H1 (cell line): ENCODE data around the gene GIGYF2. TPM values are rescaled to one million over a fixed set of nuclear protein-coding genes. Genes with fewer than 3 reads are reported as not detected.

ENCODE experiments used
- ASH2L ChIP-seq: fragments of 200-600, 300-600 bp; sonication (generic); IDR thresholded peaks from one replicate; pipeline ENCODE4 v1.7.1; 2017; ENCODE audit warnings: low read length
- CBX5 ChIP-seq: fragments of 300-800, 300-1000 bp; sonication (generic); IDR thresholded peaks from 2 replicates; pipeline ENCODE4 v1.7.1; 2016; ENCODE audit warnings: antibody characterized with exemption, low read length, low read depth
- CHD1 ChIP-seq: IDR thresholded peaks from 2 replicates; pipeline ENCODE4 v1.6.1; 2012; ENCODE audit warnings: low read depth, low read length, improper control_type of control experiment
- E2F6 ChIP-seq: IDR thresholded peaks from 2 replicates; pipeline ENCODE4 v1.6.1; 2012; ENCODE audit warnings: inconsistent platforms
- FOSL1 ChIP-seq: IDR thresholded peaks from 2 replicates; pipeline ENCODE4 v1.6.1; 2011; ENCODE audit warnings: mild to moderate bottlenecking, low read depth, low read length, moderate library complexity; ENCODE audit not compliant: insufficient read depth
- HDAC6 ChIP-seq: IDR thresholded peaks from one replicate; pipeline ENCODE4 v1.7.1; 2012; ENCODE audit warnings: low read depth, mild to moderate bottlenecking, inconsistent platforms, low read length, moderate library complexity
- KDM1A ChIP-seq: fragments of 200-600, 300-600 bp; sonication (generic); IDR thresholded peaks from 2 replicates; pipeline ENCODE4 v1.7.1; 2016; ENCODE audit warnings: mild to moderate bottlenecking, low read length, borderline replicate concordance
- RFX5 ChIP-seq: IDR thresholded peaks from 2 replicates; pipeline ENCODE4 v1.6.1; 2011; ENCODE audit warnings: low read depth, low read length, improper control_type of control experiment, borderline replicate concordance
- SRF ChIP-seq: IDR thresholded peaks from 2 replicates; pipeline ENCODE4 v1.6.1; 2011; ENCODE audit warnings: mild to moderate bottlenecking, low read depth, low read length, moderate library complexity
- polyA plus RNA-seq, 7 experiments: library from polyadenylated mRNA; depleted of rRNA in 3 of 7; stranded (reverse) in 5 of 7; unstranded in 2 of 7; fragments of >200 nt in 5 of 7; fragments of 200-250 nt in 2 of 7; gene quantifications; 1 replicate in 5 of 7; 2 replicates in 1 of 7; 4 replicates in 1 of 7; pipeline versions ENCODE4 v1.2.1 to v1.2.3, GENCODE V29; 2011 to 2013; ENCODE audit warnings: missing spikeins in 2 of 7, mixed read lengths in 2 of 7
- total RNA-seq: library from RNA; stranded (reverse); fragmentation: NEBNext Ultra II Directional; extraction: Animal tissue kit (Norgen Biotek cat#: 25700); gene quantifications from 2 replicates; pipeline ENCODE4 v1.2.1, GENCODE V29; 2021
- TF ChIP-seq, protein P1 (sequence below): fragments of 300-600 bp; sonication (generic); IDR thresholded peaks from 2 replicates; pipeline ENCODE4 v1.7.1; 2012; ENCODE audit warnings: low read length, moderate library complexity, mild to moderate bottlenecking, inconsistent platforms; ENCODE audit not compliant: insufficient replicate concordance
- TF ChIP-seq, protein P2 (sequence below): IDR thresholded peaks from 2 replicates; pipeline ENCODE4 v1.6.1; 2011; ENCODE audit warnings: low read depth, mild to moderate bottlenecking, low read length; ENCODE audit not compliant: insufficient read depth

GIGYF2 gene
- total and polyA plus RNA-seq, 2 of the 8 experiments (the other 6 are each of a cell fraction or from before 2014, with no cell fraction given): 22.3 to 62.0 TPM

DNA sequence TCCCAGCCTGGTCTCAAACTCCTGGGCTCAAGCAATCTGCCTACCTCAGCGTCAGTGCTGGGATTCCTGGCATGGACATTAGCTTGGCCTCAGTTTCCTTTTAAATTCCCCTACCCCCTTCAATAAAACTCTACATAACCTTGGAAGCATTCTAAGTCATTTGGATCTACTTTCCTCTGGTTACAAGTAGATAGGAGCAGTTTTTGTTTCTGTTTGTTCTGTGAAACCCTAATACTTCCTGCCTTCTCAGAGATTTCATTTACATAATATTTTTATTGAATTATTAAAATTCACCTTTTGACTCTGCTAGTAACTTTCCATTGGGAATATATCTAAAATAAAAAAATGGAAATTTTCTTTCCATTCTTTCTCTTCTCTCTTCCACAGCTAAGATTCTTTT is 25.9 kb downstream of the GIGYF2 start (continued):
- TF ChIP-seq, protein P1, sequence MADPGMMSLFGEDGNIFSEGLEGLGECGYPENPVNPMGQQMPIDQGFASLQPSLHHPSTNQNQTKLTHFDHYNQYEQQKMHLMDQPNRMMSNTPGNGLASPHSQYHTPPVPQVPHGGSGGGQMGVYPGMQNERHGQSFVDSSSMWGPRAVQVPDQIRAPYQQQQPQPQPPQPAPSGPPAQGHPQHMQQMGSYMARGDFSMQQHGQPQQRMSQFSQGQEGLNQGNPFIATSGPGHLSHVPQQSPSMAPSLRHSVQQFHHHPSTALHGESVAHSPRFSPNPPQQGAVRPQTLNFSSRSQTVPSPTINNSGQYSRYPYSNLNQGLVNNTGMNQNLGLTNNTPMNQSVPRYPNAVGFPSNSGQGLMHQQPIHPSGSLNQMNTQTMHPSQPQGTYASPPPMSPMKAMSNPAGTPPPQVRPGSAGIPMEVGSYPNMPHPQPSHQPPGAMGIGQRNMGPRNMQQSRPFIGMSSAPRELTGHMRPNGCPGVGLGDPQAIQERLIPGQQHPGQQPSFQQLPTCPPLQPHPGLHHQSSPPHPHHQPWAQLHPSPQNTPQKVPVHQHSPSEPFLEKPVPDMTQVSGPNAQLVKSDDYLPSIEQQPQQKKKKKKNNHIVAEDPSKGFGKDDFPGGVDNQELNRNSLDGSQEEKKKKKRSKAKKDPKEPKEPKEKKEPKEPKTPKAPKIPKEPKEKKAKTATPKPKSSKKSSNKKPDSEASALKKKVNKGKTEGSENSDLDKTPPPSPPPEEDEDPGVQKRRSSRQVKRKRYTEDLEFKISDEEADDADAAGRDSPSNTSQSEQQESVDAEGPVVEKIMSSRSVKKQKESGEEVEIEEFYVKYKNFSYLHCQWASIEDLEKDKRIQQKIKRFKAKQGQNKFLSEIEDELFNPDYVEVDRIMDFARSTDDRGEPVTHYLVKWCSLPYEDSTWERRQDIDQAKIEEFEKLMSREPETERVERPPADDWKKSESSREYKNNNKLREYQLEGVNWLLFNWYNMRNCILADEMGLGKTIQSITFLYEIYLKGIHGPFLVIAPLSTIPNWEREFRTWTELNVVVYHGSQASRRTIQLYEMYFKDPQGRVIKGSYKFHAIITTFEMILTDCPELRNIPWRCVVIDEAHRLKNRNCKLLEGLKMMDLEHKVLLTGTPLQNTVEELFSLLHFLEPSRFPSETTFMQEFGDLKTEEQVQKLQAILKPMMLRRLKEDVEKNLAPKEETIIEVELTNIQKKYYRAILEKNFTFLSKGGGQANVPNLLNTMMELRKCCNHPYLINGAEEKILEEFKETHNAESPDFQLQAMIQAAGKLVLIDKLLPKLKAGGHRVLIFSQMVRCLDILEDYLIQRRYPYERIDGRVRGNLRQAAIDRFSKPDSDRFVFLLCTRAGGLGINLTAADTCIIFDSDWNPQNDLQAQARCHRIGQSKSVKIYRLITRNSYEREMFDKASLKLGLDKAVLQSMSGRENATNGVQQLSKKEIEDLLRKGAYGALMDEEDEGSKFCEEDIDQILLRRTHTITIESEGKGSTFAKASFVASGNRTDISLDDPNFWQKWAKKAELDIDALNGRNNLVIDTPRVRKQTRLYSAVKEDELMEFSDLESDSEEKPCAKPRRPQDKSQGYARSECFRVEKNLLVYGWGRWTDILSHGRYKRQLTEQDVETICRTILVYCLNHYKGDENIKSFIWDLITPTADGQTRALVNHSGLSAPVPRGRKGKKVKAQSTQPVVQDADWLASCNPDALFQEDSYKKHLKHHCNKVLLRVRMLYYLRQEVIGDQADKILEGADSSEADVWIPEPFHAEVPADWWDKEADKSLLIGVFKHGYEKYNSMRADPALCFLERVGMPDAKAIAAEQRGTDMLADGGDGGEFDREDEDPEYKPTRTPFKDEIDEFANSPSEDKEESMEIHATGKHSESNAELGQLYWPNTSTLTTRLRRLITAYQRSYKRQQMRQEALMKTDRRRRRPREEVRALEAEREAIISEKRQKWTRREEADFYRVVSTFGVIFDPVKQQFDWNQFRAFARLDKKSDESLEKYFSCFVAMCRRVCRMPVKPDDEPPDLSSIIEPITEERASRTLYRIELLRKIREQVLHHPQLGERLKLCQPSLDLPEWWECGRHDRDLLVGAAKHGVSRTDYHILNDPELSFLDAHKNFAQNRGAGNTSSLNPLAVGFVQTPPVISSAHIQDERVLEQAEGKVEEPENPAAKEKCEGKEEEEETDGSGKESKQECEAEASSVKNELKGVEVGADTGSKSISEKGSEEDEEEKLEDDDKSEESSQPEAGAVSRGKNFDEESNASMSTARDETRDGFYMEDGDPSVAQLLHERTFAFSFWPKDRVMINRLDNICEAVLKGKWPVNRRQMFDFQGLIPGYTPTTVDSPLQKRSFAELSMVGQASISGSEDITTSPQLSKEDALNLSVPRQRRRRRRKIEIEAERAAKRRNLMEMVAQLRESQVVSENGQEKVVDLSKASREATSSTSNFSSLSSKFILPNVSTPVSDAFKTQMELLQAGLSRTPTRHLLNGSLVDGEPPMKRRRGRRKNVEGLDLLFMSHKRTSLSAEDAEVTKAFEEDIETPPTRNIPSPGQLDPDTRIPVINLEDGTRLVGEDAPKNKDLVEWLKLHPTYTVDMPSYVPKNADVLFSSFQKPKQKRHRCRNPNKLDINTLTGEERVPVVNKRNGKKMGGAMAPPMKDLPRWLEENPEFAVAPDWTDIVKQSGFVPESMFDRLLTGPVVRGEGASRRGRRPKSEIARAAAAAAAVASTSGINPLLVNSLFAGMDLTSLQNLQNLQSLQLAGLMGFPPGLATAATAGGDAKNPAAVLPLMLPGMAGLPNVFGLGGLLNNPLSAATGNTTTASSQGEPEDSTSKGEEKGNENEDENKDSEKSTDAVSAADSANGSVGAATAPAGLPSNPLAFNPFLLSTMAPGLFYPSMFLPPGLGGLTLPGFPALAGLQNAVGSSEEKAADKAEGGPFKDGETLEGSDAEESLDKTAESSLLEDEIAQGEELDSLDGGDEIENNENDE: no peak
- TF ChIP-seq, protein P2, sequence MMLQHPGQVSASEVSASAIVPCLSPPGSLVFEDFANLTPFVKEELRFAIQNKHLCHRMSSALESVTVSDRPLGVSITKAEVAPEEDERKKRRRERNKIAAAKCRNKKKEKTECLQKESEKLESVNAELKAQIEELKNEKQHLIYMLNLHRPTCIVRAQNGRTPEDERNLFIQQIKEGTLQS: no peak
- TF ChIP-seq KDM1A: no peak
- TF ChIP-seq HDAC6: no peak
- TF ChIP-seq ASH2L: no peak
- TF ChIP-seq SRF: no peak
- TF ChIP-seq CBX5: no peak
- no peak for TF ChIP-seq FOSL1
- TF ChIP-seq E2F6: no peak
- TF ChIP-seq CHD1: no peak
- TF ChIP-seq RFX5: no peak
